ENCODE data around the gene SLC16A14.

Gene SLC16A14

DNA sequence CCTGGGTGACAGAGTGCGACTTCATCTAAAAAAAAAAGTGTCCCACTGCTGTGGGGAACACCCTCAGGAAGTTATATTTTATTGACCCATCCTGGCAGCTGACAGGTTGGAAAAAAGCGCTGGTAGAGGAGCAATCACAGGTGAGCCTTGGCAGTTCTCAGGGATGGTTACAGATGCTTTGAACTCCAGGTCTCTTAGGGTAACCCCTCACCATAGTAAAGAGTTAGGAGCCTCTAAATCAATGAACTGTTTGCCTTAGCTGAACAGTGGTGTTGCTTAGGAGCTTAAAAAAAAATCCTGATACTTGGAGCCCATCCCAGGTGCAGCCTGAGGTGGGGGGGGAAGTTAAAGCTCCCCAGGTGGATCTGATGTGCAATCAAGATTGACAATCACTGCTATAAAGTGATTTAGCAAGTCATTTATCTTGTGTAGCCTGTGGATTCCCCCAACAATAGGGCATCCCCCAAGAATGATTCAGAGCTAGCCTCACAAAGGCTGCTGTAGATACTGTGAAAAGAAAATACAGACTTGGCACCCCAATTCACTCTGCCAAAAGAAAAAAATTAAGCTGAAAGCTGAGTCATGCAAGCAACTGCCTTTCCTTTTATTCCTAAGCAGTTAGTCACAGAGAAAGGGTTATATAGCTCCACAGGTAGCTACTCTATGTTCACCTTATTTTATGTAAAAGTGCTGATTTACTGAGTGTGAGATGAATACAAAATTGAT lies 14.8 kb downstream of the SLC16A14 start:
- Mint-ChIP-seq H3K27me3 (no peaks in the 10 kb centered on the region), H3K4me1 (ENCODE audit: low read depth) (peaks cover 23% of the 10 kb centered on the region), H3K4me3 (no peak overlapping the region), H3K27ac (no peak overlapping the region), H3K36me3 (ENCODE audit: low read depth) (no peaks in the 10 kb centered on the region), H3K9me3 (no peaks in the 10 kb centered on the region)
- DNase-seq, result no peak

DNA sequence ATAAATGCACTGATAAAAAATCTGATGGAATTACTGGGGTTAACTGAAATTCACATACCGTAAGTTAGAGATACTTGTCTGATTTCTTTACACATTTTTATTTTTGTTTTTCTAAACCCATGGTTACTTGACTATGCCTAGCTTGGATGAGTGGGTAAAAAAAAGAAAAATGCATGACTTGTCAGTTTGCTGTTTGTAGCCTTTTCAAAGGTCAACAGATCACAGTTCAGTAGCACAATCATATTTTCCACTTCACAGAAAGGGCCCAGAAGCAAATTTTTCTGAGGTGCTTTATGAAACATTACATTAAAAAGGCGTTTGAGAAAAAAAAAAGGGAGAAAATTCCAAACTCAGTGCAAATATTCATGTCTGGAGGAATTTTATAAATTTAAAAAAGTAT lies 16.4 kb downstream of the SLC16A14 start:
- no peaks in the 10 kb centered on the region for H3K36me3 Mint-ChIP-seq (ENCODE audit: low read depth)
- no peak for DNase-seq
- peaks cover 30% of the 10 kb centered on the region for H3K4me1 Mint-ChIP-seq (ENCODE audit: low read depth)
- no peaks in the 10 kb centered on the region for H3K9me3 Mint-ChIP-seq
- H3K4me3 Mint-ChIP-seq, result no peak overlapping the region
- no peak overlapping the region for H3K27ac Mint-ChIP-seq
- H3K27me3 Mint-ChIP-seq, result no peaks in the 10 kb centered on the region

- DNase-seq, result no peak
- no peaks in the 10 kb centered on the region for H3K9me3 Mint-ChIP-seq
- H3K4me1 Mint-ChIP-seq (ENCODE audit: low read depth), result peaks cover 30% of the 10 kb centered on the region
- no peaks in the 10 kb centered on the region for H3K27me3 Mint-ChIP-seq
- H3K4me3 Mint-ChIP-seq, result no peak overlapping the region
- H3K27ac Mint-ChIP-seq, result no peak overlapping the region
- no peaks in the 10 kb centered on the region for H3K36me3 Mint-ChIP-seq (ENCODE audit: low read depth)
Measured at GRCh38 chr2:230050136-230050535, 18.6 kb downstream of the SLC16A14 start.

GRCh38 chr2:230048010-230048671 lies 20.6 kb downstream of the SLC16A14 start:
- Mint-ChIP-seq H3K27ac (no peak overlapping the region), H3K4me1 (ENCODE audit: low read depth) (peaks cover 16% of the 10 kb centered on the region), H3K36me3 (ENCODE audit: low read depth) (no peaks in the 10 kb centered on the region), H3K4me3 (no peak overlapping the region), H3K27me3 (no peaks in the 10 kb centered on the region), H3K9me3 (no peaks in the 10 kb centered on the region)
- DNase-seq, result no peak

DNA sequence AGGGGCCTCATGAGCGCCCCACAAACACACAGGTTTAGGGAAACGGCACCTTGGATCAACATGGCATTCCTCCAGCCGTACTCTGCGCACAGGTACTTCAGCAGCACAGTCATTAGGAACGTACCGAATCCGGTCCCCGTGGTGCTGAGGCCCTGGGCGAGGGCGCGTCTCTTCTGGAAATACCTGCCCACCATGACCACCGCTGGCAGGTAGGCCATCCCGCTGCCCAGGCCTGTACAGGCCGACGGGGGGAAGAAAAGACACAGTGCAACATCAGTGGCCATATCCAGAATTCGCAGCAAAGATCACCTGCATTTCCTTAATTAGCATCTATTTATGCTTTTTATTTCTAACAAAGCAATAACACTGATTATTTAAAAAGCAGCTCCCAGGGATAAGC lies 22.2 kb downstream of the SLC16A14 start:
- Mint-ChIP-seq H3K4me3 (no peak overlapping the region), H3K4me1 (ENCODE audit: low read depth) (peaks cover 6% of the 10 kb centered on the region), H3K36me3 (ENCODE audit: low read depth) (no peaks in the 10 kb centered on the region), H3K27ac (no peak overlapping the region), H3K9me3 (no peaks in the 10 kb centered on the region), H3K27me3 (peaks cover 5% of the 10 kb centered on the region)
- no peak for DNase-seq

DNA sequence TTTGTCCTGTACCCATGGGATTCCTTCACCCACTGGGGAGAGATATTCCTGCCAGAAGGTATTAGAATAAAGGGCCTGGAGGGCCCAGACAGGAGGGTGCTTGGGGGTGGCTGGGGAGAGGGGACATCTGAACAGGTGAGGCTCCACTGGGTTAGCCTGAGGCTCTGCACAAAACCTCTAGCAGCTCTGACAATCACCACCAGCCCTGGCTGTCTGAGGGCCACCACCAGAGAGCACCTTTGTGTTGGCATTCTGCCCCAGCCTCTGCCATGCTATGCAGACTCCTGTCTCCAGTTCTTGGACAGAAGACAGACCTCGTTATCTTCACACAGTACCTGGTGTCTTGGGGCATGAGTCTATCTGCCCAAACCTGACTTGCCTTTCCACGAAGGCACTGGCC lies 25.3 kb downstream of the SLC16A14 start:
- no peak for DNase-seq
- peaks cover 7% of the 10 kb centered on the region for H3K27me3 Mint-ChIP-seq
- no peaks in the 10 kb centered on the region for H3K36me3 Mint-ChIP-seq (ENCODE audit: low read depth)
- no peaks in the 10 kb centered on the region for H3K9me3 Mint-ChIP-seq
- no peak overlapping the region for H3K27ac Mint-ChIP-seq
- peaks cover 5% of the 10 kb centered on the region for H3K4me1 Mint-ChIP-seq (ENCODE audit: low read depth)
- H3K4me3 Mint-ChIP-seq, result no peak overlapping the region

- peaks cover 7% of the 10 kb centered on the region for H3K27me3 Mint-ChIP-seq
- no peaks in the 10 kb centered on the region for H3K9me3 Mint-ChIP-seq
- H3K36me3 Mint-ChIP-seq (ENCODE audit: low read depth), result no peaks in the 10 kb centered on the region
- DNase-seq, result no peak
- no peak overlapping the region for H3K4me3 Mint-ChIP-seq
- peaks cover 1% of the 10 kb centered on the region for H3K4me1 Mint-ChIP-seq (ENCODE audit: low read depth)
- H3K27ac Mint-ChIP-seq, result no peak overlapping the region
Measured at GRCh38 chr2:230043025-230043424, 25.7 kb downstream of the SLC16A14 start.

GRCh38 chr2:230042195-230042594 lies 26.5 kb downstream of the SLC16A14 start:
- peaks cover 7% of the 10 kb centered on the region for H3K27me3 Mint-ChIP-seq
- no peak overlapping the region for H3K27ac Mint-ChIP-seq
- H3K4me3 Mint-ChIP-seq, result no peak overlapping the region
- no peaks in the 10 kb centered on the region for H3K4me1 Mint-ChIP-seq (ENCODE audit: low read depth)
- no peak for DNase-seq
- no peaks in the 10 kb centered on the region for H3K36me3 Mint-ChIP-seq (ENCODE audit: low read depth)
- no peaks in the 10 kb centered on the region for H3K9me3 Mint-ChIP-seq

- Mint-ChIP-seq H3K27ac (no peak overlapping the region), H3K27me3 (no peaks in the 10 kb centered on the region), H3K4me3 (no peak overlapping the region), H3K9me3 (no peaks in the 10 kb centered on the region), H3K4me1 (ENCODE audit: low read depth) (no peaks in the 10 kb centered on the region), H3K36me3 (ENCODE audit: low read depth) (no peaks in the 10 kb centered on the region)
- no peak for DNase-seq
Measured at GRCh38 chr2:230023313-230023712, 45.4 kb downstream of the SLC16A14 start.

- H3K27ac Mint-ChIP-seq, result no peak overlapping the region
- no peaks in the 10 kb centered on the region for H3K9me3 Mint-ChIP-seq
- no peak overlapping the region for H3K4me3 Mint-ChIP-seq
- no peaks in the 10 kb centered on the region for H3K27me3 Mint-ChIP-seq
- DNase-seq, result no peak
- H3K36me3 Mint-ChIP-seq (ENCODE audit: low read depth), result no peaks in the 10 kb centered on the region
- no peaks in the 10 kb centered on the region for H3K4me1 Mint-ChIP-seq (ENCODE audit: low read depth)
Measured at GRCh38 chr2:230019742-230020141, 49.0 kb downstream of the SLC16A14 start.

GRCh38 chr2:230018153-230018552 lies 50.6 kb downstream of the SLC16A14 start:
- no peaks in the 10 kb centered on the region for H3K9me3 Mint-ChIP-seq
- no peak overlapping the region for H3K4me3 Mint-ChIP-seq
- no peaks in the 10 kb centered on the region for H3K36me3 Mint-ChIP-seq (ENCODE audit: low read depth)
- no peaks in the 10 kb centered on the region for H3K27me3 Mint-ChIP-seq
- DNase-seq, result no peak
- no peaks in the 10 kb centered on the region for H3K4me1 Mint-ChIP-seq (ENCODE audit: low read depth)
- H3K27ac Mint-ChIP-seq, result no peak overlapping the region

DNA sequence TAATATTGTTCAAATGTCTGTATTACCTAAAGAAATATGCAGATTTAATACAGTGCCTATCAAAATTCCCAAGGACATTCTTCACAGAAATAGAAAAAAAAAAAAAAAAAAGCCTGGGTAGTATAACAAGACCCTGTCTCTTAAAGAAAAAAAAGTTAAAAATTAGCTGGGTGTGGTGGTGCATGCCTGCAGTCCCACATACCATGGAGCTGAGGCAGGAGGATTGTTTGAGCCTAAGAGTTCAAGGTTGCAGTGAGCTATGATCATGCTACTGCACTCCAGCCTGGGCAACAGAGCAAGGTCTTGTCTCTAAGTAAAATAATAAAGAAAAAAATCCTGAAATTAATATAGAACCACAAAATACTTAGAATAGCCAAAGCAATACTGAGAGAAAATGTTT lies 51.9 kb downstream of the SLC16A14 start:
- H3K27me3 Mint-ChIP-seq, result no peaks in the 10 kb centered on the region
- no peaks in the 10 kb centered on the region for H3K9me3 Mint-ChIP-seq
- H3K27ac Mint-ChIP-seq, result no peak overlapping the region
- H3K4me3 Mint-ChIP-seq, result no peak overlapping the region
- H3K4me1 Mint-ChIP-seq (ENCODE audit: low read depth), result no peaks in the 10 kb centered on the region
- DNase-seq, result no peak
- no peaks in the 10 kb centered on the region for H3K36me3 Mint-ChIP-seq (ENCODE audit: low read depth)

DNA sequence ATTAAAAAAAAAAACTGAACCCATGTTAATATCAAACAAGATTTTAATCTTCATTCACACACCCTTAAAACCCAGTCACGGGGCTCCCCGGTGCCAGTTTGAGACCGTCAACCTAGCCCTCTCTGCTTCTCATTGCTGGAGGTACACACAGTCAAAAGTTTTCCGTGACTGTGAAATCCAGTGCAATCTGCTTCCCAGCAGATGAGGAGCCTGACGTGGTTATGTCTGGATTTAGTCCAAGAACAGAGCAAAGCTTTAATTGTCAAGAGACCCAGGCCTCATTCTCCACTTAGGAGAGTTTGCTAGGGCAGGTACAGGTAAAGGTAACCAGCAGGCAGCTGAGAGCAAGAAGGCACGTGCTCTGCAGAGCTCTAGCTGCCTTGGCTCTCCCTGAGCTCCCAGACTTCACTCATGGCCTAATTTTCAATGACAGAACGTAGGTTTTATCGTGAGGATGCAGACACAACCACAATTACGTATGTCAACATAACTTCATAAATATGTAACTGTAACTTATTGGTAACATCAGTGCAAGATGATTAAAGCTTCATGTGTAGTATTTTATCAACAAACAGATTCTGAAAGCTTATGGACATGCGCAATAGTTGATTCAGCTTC lies 56.3 kb downstream of the SLC16A14 start:
- Mint-ChIP-seq H3K27me3 (no peaks in the 10 kb centered on the region), H3K4me3 (no peak overlapping the region), H3K4me1 (ENCODE audit: low read depth) (peaks cover 4% of the 10 kb centered on the region), H3K9me3 (no peaks in the 10 kb centered on the region), H3K36me3 (ENCODE audit: low read depth) (no peaks in the 10 kb centered on the region), H3K27ac (no peak overlapping the region)
- DNase-seq, result no peak

DNA sequence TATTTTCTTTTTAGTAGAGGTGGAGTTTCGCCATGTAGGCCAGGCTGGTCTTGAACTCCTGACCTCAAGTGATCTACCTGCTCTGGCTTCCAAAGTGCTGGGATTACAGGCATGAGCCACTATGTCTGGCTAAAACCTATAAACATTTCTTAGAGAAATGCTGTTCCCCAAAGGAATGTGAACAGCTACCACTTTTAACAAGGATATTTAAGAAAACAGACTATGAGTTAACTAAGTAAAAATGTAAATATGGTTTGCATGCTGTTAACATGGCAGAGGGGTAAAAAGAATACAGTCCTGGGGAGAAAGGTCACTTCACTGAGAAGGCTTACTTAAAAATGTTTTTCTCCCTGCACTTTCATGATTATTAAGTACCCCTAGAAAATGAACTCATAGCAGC lies 57.1 kb downstream of the SLC16A14 start:
- Mint-ChIP-seq H3K4me3 (no peak overlapping the region), H3K9me3 (no peaks in the 10 kb centered on the region), H3K4me1 (ENCODE audit: low read depth) (peaks cover 4% of the 10 kb centered on the region), H3K27ac (no peak overlapping the region), H3K36me3 (ENCODE audit: low read depth) (no peaks in the 10 kb centered on the region), H3K27me3 (no peaks in the 10 kb centered on the region)
- DNase-seq, result no peak

DNA sequence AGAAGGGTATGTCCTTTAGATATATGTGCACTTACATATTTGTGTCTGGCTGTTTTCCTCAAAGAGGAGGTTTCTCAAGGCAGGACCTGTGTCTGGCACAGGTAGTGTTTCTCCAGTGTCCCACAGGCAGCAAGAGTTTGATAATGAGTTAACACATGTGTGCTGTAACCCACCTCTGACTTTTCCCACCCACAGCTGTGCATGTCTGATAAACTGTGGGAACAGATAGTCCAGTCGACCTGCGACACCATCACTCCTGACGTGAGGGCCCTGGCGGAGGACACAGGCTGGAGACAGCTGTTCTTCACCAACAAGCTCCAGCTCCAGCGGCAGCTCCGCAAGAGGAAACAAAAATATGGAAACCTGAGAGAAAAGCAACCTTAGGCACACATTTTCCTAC lies 58.2 kb downstream of the SLC16A14 start:
- H3K27ac Mint-ChIP-seq, result no peak overlapping the region
- H3K27me3 Mint-ChIP-seq, result no peaks in the 10 kb centered on the region
- H3K4me1 Mint-ChIP-seq (ENCODE audit: low read depth), result peaks cover 4% of the 10 kb centered on the region

More for the DNA sequence above, 58.2 kb downstream of the SLC16A14 start:
- DNase-seq, result no peak
- Mint-ChIP-seq H3K9me3 (no peaks in the 10 kb centered on the region), H3K4me3 (no peak overlapping the region), H3K36me3 (ENCODE audit: low read depth) (no peaks in the 10 kb centered on the region)
